Vagina (tissue), 2 donors: ENCODE data around the gene CUZD1.

ENCODE experiments used
- CTCF ChIP-seq, 3 experiments: fragments of 450-650 bp in 2 of 3; fragments of 200-600 bp in 1 of 3; sonication (generic) in 1 of 3; IDR thresholded peaks; one replicate each; pipeline ENCODE4 v1.5.1; 2017 to 2019; ENCODE audit warnings: antibody characterized with exemption in 3 of 3, mild to moderate bottlenecking in 2 of 3, moderate library complexity in 2 of 3
- POLR2A ChIP-seq, 2 donors: fragments of 450-650 bp; IDR thresholded peaks; one replicate each; pipeline ENCODE4 v1.6.1; 2017; ENCODE audit warnings: antibody characterized with exemption in 2 of 2, mild to moderate bottlenecking in 2 of 2, moderate library complexity in 2 of 2

- no peak for TF ChIP-seq CTCF (IDR thresholded peaks at IDR 0.05)
- TF ChIP-seq POLR2A (IDR thresholded peaks at IDR 0.05) = no peak
Measured at GRCh38 chr10:122849090-122849489, 3.4 kb upstream of the CUZD1 start.
